Suprapubic skin (tissue), 4 donors: ENCODE data around the gene KRTAP5-1. TPM values are rescaled to one million over a fixed set of nuclear protein-coding genes. Genes with fewer than 3 reads are reported as not detected.
"Not testable (repeated sequence)": the region's sequence is repeated elsewhere in the genome, so short reads cannot be mapped to it uniquely, and the experiment has no call there.

Experiments
- DNase-seq, 2 donors: peaks; one replicate each; pipeline ENCODE4 v3.0.0-alpha.2; 2019; ENCODE audit warnings: low spot score in 2 of 2
- H3K27ac ChIP-seq: fragments of 200-600 bp; sonication (generic); one replicate; pipeline ENCODE4 v1.5.1; 2019
- H3K27me3 ChIP-seq: fragments of 200-600 bp; sonication (generic); one replicate; pipeline ENCODE4 v1.5.1; 2019
- H3K36me3 ChIP-seq: fragments of 200-600 bp; sonication (generic); one replicate; pipeline ENCODE4 v1.5.1; 2019
- H3K4me1 ChIP-seq: fragments of 200-600 bp; sonication (generic); one replicate; pipeline ENCODE4 v1.5.1; 2019
- H3K4me3 ChIP-seq: fragments of 200-600 bp; sonication (generic); one replicate; pipeline ENCODE4 v1.5.1; 2019; ENCODE audit warnings: mild to moderate bottlenecking
- H3K9me3 ChIP-seq: fragments of 200-600 bp; sonication (generic); one replicate; pipeline ENCODE4 v1.5.1; 2019
- EP300 ChIP-seq: sonication (generic); formaldehyde crosslinking; IDR thresholded peaks from one replicate; pipeline ENCODE4 v1.6.1; 2017; ENCODE audit warnings: antibody characterized with exemption
- POLR2A ChIP-seq, 2 donors: fragments of 450-650 bp; IDR thresholded peaks; one replicate each; pipeline ENCODE4 v1.6.1; 2017; ENCODE audit warnings: antibody characterized with exemption in 2 of 2, mild to moderate bottlenecking in 2 of 2, moderate library complexity in 2 of 2
- POLR2AphosphoS5 ChIP-seq, 3 donors: sonication (generic); formaldehyde crosslinking; IDR thresholded peaks; one replicate each; pipeline ENCODE4 v1.6.1; 2017; ENCODE audit warnings: antibody characterized with exemption in 3 of 3
- WGBS: methylation state at CpG from one replicate; pipeline ENCODE4 v1.1.5; 2018; 5-methylcytosine and 5-hydroxymethylcytosine counted together
- total RNA-seq, 4 donors: library from RNA; depleted of rRNA; stranded (reverse); fragments of >200 nt; gene quantifications; one replicate each; pipeline ENCODE4 v1.1.0, GENCODE V29; 2016
- TF ChIP-seq, protein P1 (sequence below), 2 donors: fragments of 200-600 bp in 1 of 2; fragments of 450-650 bp in 1 of 2; sonication (generic) in 1 of 2; IDR thresholded peaks; one replicate each; pipeline ENCODE4 v1.5.1; 2016 to 2019; ENCODE audit warnings: antibody characterized with exemption in 2 of 2, mild to moderate bottlenecking in 1 of 2, moderate library complexity in 1 of 2

The KRTAP5-1 gene
- total RNA-seq, 4 donors from 2014 or later = 1.0 to 1.2 TPM; not detected in 2

DNA sequence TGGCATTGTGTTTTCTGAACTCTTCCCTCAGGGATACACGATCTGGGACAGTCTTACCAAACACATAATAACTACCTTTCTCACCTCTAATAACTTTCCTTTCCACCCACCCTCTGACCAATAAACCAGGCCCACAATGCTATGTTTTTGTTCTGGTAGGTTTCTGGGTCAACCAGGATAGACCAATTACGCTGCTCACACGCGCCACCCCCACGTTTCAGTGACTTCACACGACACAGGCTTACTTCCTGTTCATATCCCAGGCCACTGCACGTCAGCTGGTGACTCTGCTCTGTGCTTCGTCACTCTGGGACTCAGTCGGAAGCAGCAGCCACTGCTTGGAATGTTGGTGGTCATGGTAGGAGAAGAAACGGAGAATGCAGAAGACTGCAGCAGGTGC is 34.4 kb upstream of the KRTAP5-1 start:
- peaks cover 22% of the 10 kb centered on the region for H3K27me3 ChIP-seq
- DNase-seq = no peak
- H3K4me3 ChIP-seq = no peak overlapping the region
- 48% methylated on average over 10 of the region's 10 CpGs for WGBS
- no peaks in the 10 kb centered on the region for H3K9me3 ChIP-seq
- H3K4me1 ChIP-seq = no peaks in the 10 kb centered on the region
- H3K27ac ChIP-seq = no peak overlapping the region
- TF ChIP-seq POLR2A (IDR thresholded peaks at IDR 0.05) = no peak
- no peak for TF ChIP-seq POLR2AphosphoS5 (IDR thresholded peaks at IDR 0.05)
- TF ChIP-seq, protein P1, sequence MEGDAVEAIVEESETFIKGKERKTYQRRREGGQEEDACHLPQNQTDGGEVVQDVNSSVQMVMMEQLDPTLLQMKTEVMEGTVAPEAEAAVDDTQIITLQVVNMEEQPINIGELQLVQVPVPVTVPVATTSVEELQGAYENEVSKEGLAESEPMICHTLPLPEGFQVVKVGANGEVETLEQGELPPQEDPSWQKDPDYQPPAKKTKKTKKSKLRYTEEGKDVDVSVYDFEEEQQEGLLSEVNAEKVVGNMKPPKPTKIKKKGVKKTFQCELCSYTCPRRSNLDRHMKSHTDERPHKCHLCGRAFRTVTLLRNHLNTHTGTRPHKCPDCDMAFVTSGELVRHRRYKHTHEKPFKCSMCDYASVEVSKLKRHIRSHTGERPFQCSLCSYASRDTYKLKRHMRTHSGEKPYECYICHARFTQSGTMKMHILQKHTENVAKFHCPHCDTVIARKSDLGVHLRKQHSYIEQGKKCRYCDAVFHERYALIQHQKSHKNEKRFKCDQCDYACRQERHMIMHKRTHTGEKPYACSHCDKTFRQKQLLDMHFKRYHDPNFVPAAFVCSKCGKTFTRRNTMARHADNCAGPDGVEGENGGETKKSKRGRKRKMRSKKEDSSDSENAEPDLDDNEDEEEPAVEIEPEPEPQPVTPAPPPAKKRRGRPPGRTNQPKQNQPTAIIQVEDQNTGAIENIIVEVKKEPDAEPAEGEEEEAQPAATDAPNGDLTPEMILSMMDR (IDR thresholded peaks at IDR 0.05) = no peak
- TF ChIP-seq EP300 = no peak
- no peaks in the 10 kb centered on the region for H3K36me3 ChIP-seq

DNA sequence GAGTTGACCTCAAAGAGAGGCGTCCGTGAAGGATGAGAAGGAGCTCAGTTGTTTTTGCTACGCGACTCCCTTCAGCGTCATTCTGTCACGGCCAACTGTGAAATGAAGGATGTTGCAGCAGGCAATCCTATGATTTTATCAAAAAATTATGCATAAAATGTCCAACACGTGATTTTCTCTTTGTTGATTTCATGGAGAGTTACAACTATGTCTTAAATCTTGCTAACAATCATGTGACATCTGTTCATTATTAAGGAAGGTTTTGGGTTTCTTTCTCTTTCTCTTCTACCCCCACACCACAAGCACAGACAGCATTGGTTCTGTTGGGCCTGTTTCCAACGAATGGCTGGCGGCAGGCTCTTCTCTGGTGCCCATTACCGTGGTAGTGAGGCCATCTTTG is 33.1 kb upstream of the KRTAP5-1 start:
- TF ChIP-seq POLR2AphosphoS5 (IDR thresholded peaks at IDR 0.05) (no peak), EP300 (no peak), POLR2A (IDR thresholded peaks at IDR 0.05) (no peak)
- TF ChIP-seq, protein P1 (IDR thresholded peaks at IDR 0.05) = no peak
- Histone ChIP-seq H3K36me3 (no peaks in the 10 kb centered on the region), H3K4me3 (no peak overlapping the region), H3K27ac (no peak overlapping the region), H3K9me3 (no peaks in the 10 kb centered on the region), H3K4me1 (no peaks in the 10 kb centered on the region), H3K27me3 (peaks cover 22% of the 10 kb centered on the region)
- WGBS = 62% methylated on average over 10 of the region's 10 CpGs
- no peak for DNase-seq

DNA sequence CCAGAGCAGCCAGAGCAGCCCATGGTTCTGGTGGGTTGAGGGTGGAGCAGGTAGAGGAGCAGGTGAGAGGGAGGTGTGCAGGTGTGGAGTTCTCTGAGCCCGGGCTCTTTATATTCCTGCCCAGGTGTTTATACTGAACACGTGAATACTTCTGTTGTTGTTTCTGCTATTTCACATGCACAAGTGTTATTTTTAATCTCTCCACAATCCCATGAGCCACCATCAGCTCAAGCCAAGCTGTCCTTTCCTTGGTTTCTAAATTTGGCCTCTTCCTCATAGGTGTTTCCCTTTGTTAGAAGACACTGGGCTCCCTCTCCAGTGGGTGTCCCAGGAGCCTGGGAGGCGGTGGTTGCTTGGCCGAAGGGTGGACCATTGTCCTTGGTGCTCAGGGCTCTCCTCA is 23.3 kb upstream of the KRTAP5-1 start, which contains the start of gene KRTAP5-3:
Gene KRTAP5-3, minus strand, starts transcription at position 101 of the 400 bp plus-strand sequence. Its CDS starts 78 bp downstream, at position 23.
- TF ChIP-seq EP300 (no peak), POLR2AphosphoS5 (IDR thresholded peaks at IDR 0.05) (no peak), POLR2A (IDR thresholded peaks at IDR 0.05) (no peak)
- TF ChIP-seq, protein P1 (IDR thresholded peaks at IDR 0.05) = no peak
- Histone ChIP-seq H3K27me3 (peaks cover 66% of the 10 kb centered on the region), H3K27ac (no peak within 1 kb of the TSS), H3K36me3 (no peaks in the 10 kb centered on the region), H3K4me1 (no peaks in the 10 kb centered on the region), H3K9me3 (no peaks in the 10 kb centered on the region), H3K4me3 (no peak within 1 kb of the TSS)
- DNase-seq = no peak
- WGBS = 61% methylated on average over 4 of the region's 4 CpGs

DNA sequence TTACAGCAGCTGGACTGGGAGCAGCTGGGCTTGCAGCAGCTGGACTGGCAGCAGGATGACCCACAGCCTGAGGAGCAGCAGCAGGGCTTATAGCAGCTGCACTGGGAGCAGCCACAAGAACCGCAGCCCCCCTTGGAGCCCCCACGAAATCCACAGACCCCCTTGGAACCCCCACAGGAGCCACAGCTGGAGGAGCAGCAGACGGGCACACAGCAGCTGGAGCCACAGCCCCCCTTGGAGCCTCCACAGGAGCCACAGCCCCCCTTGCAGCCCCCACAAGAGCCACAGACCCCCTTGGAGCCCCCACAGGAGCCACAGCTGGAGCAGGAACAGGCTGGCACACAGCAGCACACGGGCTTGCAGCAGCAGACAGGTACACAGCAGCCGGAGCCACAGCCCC is 22.8 kb upstream of the KRTAP5-1 start:
- not testable (repeated sequence) for H3K4me3 ChIP-seq, H3K4me1 ChIP-seq, H3K9me3 ChIP-seq, H3K36me3 ChIP-seq, H3K27ac ChIP-seq, DNase-seq
- WGBS = 40% methylated on average over 1 of the region's 5 CpGs
- peaks cover 66% of the 10 kb centered on the region for H3K27me3 ChIP-seq

DNA sequence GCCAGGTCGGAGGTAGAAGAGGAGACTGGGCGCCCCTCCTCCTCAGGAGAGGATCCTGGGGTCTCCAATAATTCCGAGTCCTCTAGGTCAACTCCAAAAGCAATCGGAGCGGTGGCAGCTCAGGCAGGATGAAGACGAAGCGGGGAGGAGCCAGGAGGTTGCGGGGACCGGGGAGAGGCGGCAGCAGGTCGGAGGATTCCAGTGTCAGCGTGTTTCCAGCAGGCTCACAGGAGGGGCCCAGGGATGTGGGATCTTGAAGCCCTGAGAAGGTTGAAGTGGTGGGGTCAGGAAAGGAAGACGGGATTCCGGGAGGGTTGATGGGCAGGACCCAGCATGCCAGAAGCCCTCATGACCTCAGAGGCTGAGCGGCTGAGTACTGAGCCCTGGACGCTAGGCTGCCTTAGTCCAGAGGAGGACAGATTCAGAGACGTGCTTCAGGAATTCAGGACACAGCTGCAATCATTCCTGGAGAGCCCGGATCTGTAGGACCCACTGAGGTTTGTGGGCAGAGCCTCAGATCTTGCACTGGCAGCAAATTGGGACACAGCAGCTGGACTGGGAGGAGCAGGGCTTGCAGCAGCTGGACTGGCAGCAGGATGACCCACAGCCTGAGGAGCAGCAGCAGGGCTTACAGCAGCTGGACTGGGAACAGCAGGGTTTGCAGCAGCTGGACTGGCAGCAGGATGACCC is 22.2 kb upstream of the KRTAP5-1 start:
- not testable (repeated sequence) for H3K36me3 ChIP-seq, H3K4me1 ChIP-seq, DNase-seq, H3K27ac ChIP-seq, H3K9me3 ChIP-seq, H3K4me3 ChIP-seq
- peaks cover 66% of the 10 kb centered on the region for H3K27me3 ChIP-seq
- 35% methylated on average over 18 of the region's 18 CpGs for WGBS

DNA sequence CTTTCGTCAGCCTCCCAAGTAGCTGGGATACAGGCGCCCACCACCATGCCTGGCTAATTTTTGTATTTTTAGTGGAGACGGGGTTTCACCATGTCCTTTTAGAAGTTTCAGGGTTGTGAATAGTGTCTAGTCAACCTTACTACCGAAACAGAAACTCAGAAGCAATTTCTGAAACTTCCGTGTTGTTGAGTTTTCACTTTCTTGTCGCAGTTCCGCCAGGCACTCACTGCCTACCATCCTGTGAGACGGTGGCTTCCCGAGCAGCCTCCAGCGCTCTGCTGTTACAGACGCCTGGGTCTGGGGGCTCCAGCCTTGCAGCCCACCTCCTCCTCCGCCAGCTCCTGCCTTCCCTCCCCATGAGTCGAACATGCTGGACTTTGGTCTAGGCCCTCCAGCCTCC is 20.8 kb upstream of the KRTAP5-1 start:
- not testable (repeated sequence) for DNase-seq, H3K9me3 ChIP-seq

DNA sequence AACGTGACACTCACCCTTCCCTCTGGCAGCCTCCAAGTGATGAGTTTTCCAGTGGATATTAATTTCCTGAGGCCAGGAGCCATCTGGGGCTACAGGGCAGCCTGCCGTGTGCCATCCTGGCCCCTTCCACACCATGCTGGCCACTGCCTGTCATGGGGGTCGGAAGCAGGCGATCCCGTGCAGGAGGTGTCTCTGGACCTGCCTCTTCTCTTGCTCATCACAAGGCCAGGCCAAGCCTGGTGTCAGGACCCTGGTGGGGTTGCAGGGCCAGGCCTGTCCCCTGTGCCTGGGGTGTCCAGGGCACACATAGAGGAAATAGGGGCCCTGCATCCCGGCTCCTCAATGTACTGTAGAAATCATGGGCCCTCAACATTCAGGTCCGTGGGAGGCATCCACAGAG is 19.6 kb upstream of the KRTAP5-1 start:
- DNase-seq = no peak
- H3K36me3 ChIP-seq = no peaks in the 10 kb centered on the region
- TF ChIP-seq POLR2A (IDR thresholded peaks at IDR 0.05) = no peak
- no peak for TF ChIP-seq EP300
- TF ChIP-seq POLR2AphosphoS5 (IDR thresholded peaks at IDR 0.05) = no peak
- TF ChIP-seq, protein P1 (IDR thresholded peaks at IDR 0.05) = no peak
- no peak overlapping the region for H3K27ac ChIP-seq
- peaks cover 60% of the 10 kb centered on the region for H3K27me3 ChIP-seq
- no peaks in the 10 kb centered on the region for H3K9me3 ChIP-seq
- 80% methylated on average over 2 of the region's 7 CpGs for WGBS
- H3K4me1 ChIP-seq = no peaks in the 10 kb centered on the region
- no peak overlapping the region for H3K4me3 ChIP-seq

More for the DNA sequence above, 20.8 kb upstream of the KRTAP5-1 start:
- 85% methylated on average over 13 of the region's 13 CpGs for whole genome bisulfite sequencing
- not testable (repeated sequence) for H3K4me3 ChIP-seq, H3K27ac ChIP-seq, H3K4me1 ChIP-seq, H3K36me3 ChIP-seq
- peaks cover 62% of the 10 kb centered on the region for H3K27me3 ChIP-seq
